ENCODE results near the gene C12orf43. TPM values are rescaled to one million over a fixed set of nuclear protein-coding genes. Genes with fewer than 3 reads are reported as not detected.

The C12orf43 gene
- total RNA-seq, 2 experiments from 2014 or later = 16.4 to 24.6 TPM

GRCh38 chr12:120956579-120957300 lies 59.5 kb downstream of the C12orf43 start:
- Mint-ChIP-seq H3K27me3 (peaks cover 3% of the 10 kb centered on the region), H3K27ac (no peak overlapping the region), H3K4me3 (no peak overlapping the region), H3K36me3 (no peaks in the 10 kb centered on the region), H3K9me3 (ENCODE audit: low read depth) (no peaks in the 10 kb centered on the region), H3K4me1 (peaks cover 25% of the 10 kb centered on the region)
- ATAC-seq = no peak
- no peak for DNase-seq
- CTCF ChIA-PET = interaction anchor here (0.9 to 1.5 kb wide), 2 partner anchors 13 to 15 kb away, joined by 5 to 6 read pairs; no protein-coding TSS in a partner anchor

- CTCF ChIA-PET = interaction anchor here (0.5 to 1.1 kb wide), 3 partner anchors 9 to 54 kb away, joined by 4 read pairs; no protein-coding TSS in a partner anchor
- Mint-ChIP-seq H3K4me3 (no peak overlapping the region), H3K27ac (no peak overlapping the region), H3K4me1 (peaks cover 14% of the 10 kb centered on the region), H3K9me3 (ENCODE audit: low read depth) (no peaks in the 10 kb centered on the region), H3K27me3 (peaks cover 3% of the 10 kb centered on the region), H3K36me3 (no peaks in the 10 kb centered on the region)
- DNase-seq (no peak), ATAC-seq (no peak)
These were observed 61.1 kb downstream of the C12orf43 start for GRCh38 chr12:120955232-120955631.

GRCh38 chr12:120950807-120951206 lies 65.5 kb downstream of the C12orf43 start:
- DNase-seq = no peak
- ATAC-seq = no peak
- Mint-ChIP-seq H3K9me3 (ENCODE audit: low read depth) (no peaks in the 10 kb centered on the region), H3K36me3 (no peaks in the 10 kb centered on the region), H3K4me1 (peaks cover 2% of the 10 kb centered on the region), H3K27ac (no peak overlapping the region), H3K27me3 (no peaks in the 10 kb centered on the region), H3K4me3 (no peak overlapping the region)
- CTCF ChIA-PET = no interaction called here

Other genes with a start within 250 kb of the C12orf43 start
- 10 to 100 TPM; 21.3 to 24.2 TPM for gene SPPL3, start 112.1 kb downstream of the C12orf43 start, total RNA-seq
- gene HNF1A, start 37.9 kb downstream of the C12orf43 start, total RNA-seq = not detected
- 100 to 1,000 TPM in 1 of 2 experiments, 10 to 100 TPM in 1; 55.3 to 135 TPM for gene OASL, start 22.8 kb upstream of the C12orf43 start, total RNA-seq
- 10 to 100 TPM in 1 of 2 experiments, 1 to 10 TPM in 1; 7.5 to 14.4 TPM for gene P2RX7, start 116.4 kb upstream of the C12orf43 start, total RNA-seq
- gene P2RX4, start 193.6 kb upstream of the C12orf43 start, total RNA-seq = 10 to 100 TPM; 52.6 to 64.8 TPM

All from activated CD8-positive, alpha-beta memory T cell treated with anti-CD3 and anti-CD28 coated beads, Interleukin-2, amount 10 ng/mL, durations not matched to agents 7 days and 5 days (primary cell).